SKM-1 (cell line): Measurements from ENCODE around the gene ESR1.

Source experiments
- DNase-seq: peaks from one replicate; lab custom pipeline; 2025; ENCODE audit not compliant: unreplicated experiment; lab: John Stamatoyannopoulos, UW

ESR1 gene

GRCh38 chr6:152091201-152091600 lies 283.7 kb downstream of the ESR1 start:
- DNase-seq = no peak

- no peak for DNase-seq
These were observed 284.4 kb downstream of the ESR1 start for GRCh38 chr6:152091851-152092341.

- no peak for DNase-seq
These were observed 286.2 kb downstream of the ESR1 start for GRCh38 chr6:152093711-152094110.

- no peak for DNase-seq
These were observed 286.8 kb downstream of the ESR1 start for GRCh38 chr6:152094276-152094675.

- peak; percentile 18 for DNase-seq
These were observed 287.6 kb downstream of the ESR1 start for GRCh38 chr6:152094992-152095592.

- DNase-seq = no peak
These were observed 289.5 kb downstream of the ESR1 start for GRCh38 chr6:152096863-152097496.

GRCh38 chr6:152098683-152099082 lies 291.2 kb downstream of the ESR1 start:
- no peak for DNase-seq

- no peak for DNase-seq
These were observed 292.1 kb downstream of the ESR1 start for GRCh38 chr6:152099446-152100182.

- no peak for DNase-seq
These were observed 292.7 kb downstream of the ESR1 start for GRCh38 chr6:152100183-152100618.

GRCh38 chr6:152107973-152108372 lies 300.5 kb downstream of the ESR1 start:
- DNase-seq = no peak

GRCh38 chr6:152110886-152111820 lies 303.7 kb downstream of the ESR1 start:
- no peak for DNase-seq

GRCh38 chr6:152112491-152113261 lies 305.2 kb downstream of the ESR1 start:
- no peak for DNase-seq

GRCh38 chr6:152117156-152118133 lies 310.0 kb downstream of the ESR1 start:
- no peak for DNase-seq

GRCh38 chr6:152118224-152118623 lies 310.7 kb downstream of the ESR1 start:
- no peak for DNase-seq

- DNase-seq = no peak
These were observed 311.2 kb downstream of the ESR1 start for GRCh38 chr6:152118678-152119077.

- no peak for DNase-seq
These were observed 312.3 kb downstream of the ESR1 start for GRCh38 chr6:152119831-152120230.

GRCh38 chr6:152121910-152122309 lies 314.4 kb downstream of the ESR1 start:
- no peak for DNase-seq

GRCh38 chr6:152122434-152122833 lies 315.0 kb downstream of the ESR1 start:
- DNase-seq = no peak

- DNase-seq = no peak
These were observed 315.6 kb downstream of the ESR1 start for GRCh38 chr6:152123076-152123475.
